Measurements from ENCODE around the gene ZSCAN22. TPM values are rescaled to one million over a fixed set of nuclear protein-coding genes. Genes with fewer than 3 reads are reported as not detected.

ZSCAN22 gene
- total and polyA plus RNA-seq, 2 of the 13 experiments (the other 11 are each of a cell fraction or from before 2014, with no cell fraction given) = 2.5 to 3.5 TPM

GRCh38 chr19:58385891-58386575 lies 59.2 kb downstream of the ZSCAN22 start (continued):
- 0 out of 2 replicates have a peak, but pooled peaks have one; percentile 4 for TF ChIP-seq ZBTB14 (CRISPR knock-in tag; IDR thresholded peaks at IDR 0.05)
- no peak for TF ChIP-seq ZBTB46 (CRISPR knock-in tag; IDR thresholded peaks at IDR 0.05; ENCODE audit: borderline replicate concordance)
- no peak for TF ChIP-seq ZNF674 (CRISPR knock-in tag; IDR thresholded peaks at IDR 0.05; ENCODE audit: low read depth)
- TF ChIP-seq DZIP1 (CRISPR knock-in tag; IDR thresholded peaks at IDR 0.05) = no peak
- peak; percentile 19; the same call in 1 of the 2 replicates for TF ChIP-seq ZNF318 (CRISPR knock-in tag; IDR thresholded peaks at IDR 0.05)
- peak; percentile 82; the same call in 1 of the 2 replicates for TF ChIP-seq ZNF501 (CRISPR knock-in tag; IDR thresholded peaks at IDR 0.05)
- 0 out of 2 replicates have a peak, but pooled peaks have one; percentile 35 for TF ChIP-seq HNF1B (CRISPR knock-in tag; IDR thresholded peaks at IDR 0.05)
- TF ChIP-seq MXI1 (IDR thresholded peaks at IDR 0.05; ENCODE audit: borderline replicate concordance, low read depth, low read length) = no peak
- no peak for TF ChIP-seq FUBP1 (CRISPR knock-in tag; IDR thresholded peaks at IDR 0.05; ENCODE audit: borderline replicate concordance)
